GM12872 (cell line): Measurements from ENCODE around the gene PUM2.

Source experiments
- TF ChIP-seq, protein P1 (sequence below): IDR thresholded peaks from 3 replicates; pipeline ENCODE4 v1.5.1; 2011; ENCODE audit warnings: low read depth, mild to moderate bottlenecking, low read length, moderate library complexity; ENCODE audit not compliant: insufficient read depth

The PUM2 gene

GRCh38 chr2:20207051-20207450 is 143.6 kb downstream of the PUM2 start:
- TF ChIP-seq, protein P1, sequence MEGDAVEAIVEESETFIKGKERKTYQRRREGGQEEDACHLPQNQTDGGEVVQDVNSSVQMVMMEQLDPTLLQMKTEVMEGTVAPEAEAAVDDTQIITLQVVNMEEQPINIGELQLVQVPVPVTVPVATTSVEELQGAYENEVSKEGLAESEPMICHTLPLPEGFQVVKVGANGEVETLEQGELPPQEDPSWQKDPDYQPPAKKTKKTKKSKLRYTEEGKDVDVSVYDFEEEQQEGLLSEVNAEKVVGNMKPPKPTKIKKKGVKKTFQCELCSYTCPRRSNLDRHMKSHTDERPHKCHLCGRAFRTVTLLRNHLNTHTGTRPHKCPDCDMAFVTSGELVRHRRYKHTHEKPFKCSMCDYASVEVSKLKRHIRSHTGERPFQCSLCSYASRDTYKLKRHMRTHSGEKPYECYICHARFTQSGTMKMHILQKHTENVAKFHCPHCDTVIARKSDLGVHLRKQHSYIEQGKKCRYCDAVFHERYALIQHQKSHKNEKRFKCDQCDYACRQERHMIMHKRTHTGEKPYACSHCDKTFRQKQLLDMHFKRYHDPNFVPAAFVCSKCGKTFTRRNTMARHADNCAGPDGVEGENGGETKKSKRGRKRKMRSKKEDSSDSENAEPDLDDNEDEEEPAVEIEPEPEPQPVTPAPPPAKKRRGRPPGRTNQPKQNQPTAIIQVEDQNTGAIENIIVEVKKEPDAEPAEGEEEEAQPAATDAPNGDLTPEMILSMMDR: no peak

DNA sequence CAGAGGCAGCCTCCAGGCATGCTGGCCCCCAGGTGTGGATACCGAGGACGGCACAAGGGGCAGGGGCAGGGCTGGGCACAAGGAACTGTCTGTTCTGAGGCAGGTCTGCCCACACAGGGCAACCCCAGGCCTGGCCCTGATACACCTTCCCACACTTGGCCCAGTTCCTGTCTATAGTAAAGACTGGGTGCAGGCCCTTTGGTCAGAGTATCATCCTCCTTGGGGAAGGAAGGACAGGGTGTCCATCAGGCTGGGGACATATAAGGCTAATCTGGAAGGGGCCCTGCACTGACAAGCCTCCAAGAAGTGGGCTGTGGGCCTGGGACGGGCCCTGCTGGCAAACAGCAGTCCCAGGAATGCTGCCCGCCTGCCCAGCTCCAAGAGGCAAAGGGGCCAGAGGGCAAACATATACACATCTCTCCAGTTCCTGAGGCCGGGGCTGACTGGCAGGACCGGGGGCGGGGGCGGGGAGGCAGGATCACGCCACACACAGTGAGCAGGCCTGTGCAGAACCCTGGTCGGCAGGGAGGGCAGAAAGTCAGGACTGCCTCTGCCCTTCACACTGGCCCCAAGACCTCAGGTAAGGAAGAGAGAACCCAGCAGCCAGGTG is 144.6 kb downstream of the PUM2 start:
- TF ChIP-seq, protein P1: no peak

- TF ChIP-seq, protein P1: no peak
Measured at GRCh38 chr2:20205069-20205468, 145.6 kb downstream of the PUM2 start.

DNA sequence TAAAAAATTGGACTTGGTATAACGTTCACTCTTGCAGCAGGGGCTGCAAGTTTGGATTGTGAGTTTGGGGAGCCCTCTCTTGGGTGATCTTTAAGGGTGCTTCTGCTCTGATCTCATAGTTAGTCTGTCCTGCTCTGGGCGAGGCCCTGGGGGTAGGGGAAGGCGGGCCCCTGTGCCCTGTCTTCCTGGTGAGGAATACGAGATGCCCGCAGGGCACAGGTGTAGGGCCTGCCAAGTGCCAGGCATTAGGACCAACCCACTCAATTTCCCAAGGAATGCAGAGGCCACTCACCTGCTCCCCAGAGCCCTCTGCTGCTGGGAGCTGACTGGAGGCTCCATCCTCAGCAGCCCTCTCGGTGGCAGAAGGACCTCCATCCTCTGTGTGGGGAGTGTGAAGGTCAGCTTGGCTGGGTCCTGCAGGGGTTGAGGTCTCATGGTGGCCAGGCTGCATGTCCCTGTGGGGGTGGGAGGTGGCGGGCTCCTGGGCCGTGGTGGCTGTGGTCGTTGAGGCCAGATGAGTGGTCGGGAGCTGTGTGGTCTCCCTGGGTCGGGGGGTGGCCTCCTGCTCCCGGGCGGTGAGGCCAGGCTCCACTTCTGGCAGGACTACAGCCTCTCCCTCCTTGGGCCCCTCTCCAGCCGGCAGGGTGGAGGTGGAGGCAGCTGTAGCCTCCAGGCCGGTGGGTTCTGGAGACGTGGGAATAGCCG is 147.0 kb downstream of the PUM2 start:
- TF ChIP-seq, protein P1: no peak

- TF ChIP-seq, protein P1: no peak
Measured at GRCh38 chr2:20203072-20203471, 147.6 kb downstream of the PUM2 start.

DNA sequence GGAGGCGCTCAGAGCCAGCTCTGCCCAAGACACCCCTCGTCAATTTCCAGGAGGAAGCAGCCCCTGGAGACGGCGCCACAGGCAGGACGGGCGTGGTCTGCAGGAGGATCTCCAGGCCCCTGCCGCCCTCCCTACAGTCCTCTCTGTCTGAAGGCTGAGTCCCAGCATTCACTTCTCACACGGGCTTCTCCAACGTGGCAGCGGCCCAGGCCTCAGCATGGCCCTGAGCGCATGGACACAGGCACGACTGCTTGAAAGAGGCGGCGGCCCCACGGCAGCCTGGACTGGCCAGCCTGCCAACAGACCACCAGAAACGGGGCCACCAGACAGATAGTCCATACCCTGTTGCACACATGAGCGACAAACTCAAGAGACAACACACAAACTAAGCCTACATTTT is 149.0 kb downstream of the PUM2 start:
- TF ChIP-seq, protein P1: no peak

GRCh38 chr2:20200697-20201555 is 149.7 kb downstream of the PUM2 start:
- TF ChIP-seq, protein P1: no peak
